CD4-positive, alpha-beta T cell treated with Interleukin-6 for 4 hours (primary cell): ENCODE measurements around the gene IYD.

Source experiments
- DNase-seq: peaks from one replicate; pipeline ENCODE4 v3.0.0-alpha.2; 2020; ENCODE audit warnings: mixed read lengths

The IYD gene, protein sequence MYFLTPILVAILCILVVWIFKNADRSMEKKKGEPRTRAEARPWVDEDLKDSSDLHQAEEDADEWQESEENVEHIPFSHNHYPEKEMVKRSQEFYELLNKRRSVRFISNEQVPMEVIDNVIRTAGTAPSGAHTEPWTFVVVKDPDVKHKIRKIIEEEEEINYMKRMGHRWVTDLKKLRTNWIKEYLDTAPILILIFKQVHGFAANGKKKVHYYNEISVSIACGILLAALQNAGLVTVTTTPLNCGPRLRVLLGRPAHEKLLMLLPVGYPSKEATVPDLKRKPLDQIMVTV

DNA sequence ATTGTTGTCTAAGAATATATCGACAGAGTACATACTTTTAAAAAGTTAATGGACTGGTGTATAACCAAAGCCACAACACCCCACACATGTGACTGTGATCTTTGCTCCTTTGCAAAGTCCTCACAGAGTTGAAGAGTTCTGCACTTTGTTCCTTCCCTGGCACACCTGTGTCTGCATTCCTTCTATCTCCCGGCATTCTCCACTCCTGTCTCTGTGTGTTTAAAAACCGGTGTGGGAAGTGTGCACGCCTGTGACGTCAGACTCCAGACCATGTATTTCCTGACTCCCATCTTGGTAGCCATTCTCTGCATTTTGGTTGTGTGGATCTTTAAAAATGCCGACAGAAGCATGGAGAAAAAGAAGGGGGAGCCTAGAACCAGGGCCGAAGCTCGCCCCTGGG lies at the start of gene IYD:
TSS of gene IYD (plus strand) at position 251 of the 400 bp plus-strand sequence. CDS start at position 271, 20 bp downstream.
- DNase-seq, result no peak

DNA sequence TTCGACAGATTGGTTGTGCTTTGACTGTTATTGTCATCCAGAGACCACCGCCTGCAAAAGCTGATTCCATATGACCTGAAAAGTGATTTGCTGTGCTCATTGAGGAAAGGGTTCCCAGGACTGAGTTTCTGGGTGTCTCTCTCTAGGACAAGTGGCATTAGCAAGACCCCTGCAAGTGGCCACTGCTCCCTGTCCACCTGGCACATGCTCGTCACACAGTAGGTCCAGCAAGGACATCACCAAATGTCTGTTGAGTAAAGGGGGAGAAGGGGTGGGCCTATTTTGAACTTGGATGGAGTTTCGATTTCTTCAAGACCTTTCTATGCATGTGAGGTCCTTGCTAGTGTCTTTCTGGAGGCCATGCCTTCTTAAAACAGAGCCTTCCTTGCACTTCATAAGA lies 48.9 kb upstream of the IYD start:
- DNase-seq, result no peak

DNA sequence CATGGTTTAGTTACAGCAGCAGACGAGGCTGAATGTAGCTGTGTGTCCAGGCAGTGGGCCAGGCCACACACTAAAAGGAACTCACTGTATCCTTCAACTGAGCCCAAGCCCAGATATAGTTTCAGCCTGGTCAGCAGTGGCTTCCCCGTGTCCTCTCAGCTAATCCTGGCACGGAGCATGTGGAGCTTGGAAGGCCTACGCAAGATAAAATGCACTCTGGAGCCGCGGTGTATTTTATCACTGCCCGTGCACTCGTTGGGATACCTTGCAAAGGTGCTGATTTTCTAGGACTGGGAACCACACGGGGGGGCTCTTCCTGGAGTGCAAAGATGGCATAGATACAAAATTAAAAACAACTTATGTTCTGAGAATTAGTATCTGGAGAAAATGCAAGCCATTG lies 48.4 kb upstream of the IYD start:
- no peak for DNase-seq

DNA sequence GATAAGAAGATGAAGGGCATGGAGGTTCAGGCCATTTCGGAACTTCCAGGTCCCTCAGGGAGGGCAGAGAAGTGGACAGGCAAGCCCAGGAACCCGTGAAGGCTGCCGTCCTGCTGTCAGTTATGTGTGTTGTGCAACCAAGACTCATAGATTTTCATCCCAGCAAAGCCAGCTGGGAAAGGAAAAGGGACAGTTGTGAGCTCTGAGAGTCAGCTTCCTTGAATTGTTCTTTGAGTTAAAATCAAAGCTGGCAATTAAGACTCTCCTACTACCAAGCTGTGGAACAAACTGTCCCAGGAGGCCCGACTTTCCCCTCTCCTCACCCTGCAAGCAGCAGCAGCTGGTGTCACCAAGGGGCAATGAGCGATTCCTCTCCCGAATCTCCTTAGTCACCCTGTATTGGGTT lies 46.3 kb upstream of the IYD start:
- no peak for DNase-seq

DNA sequence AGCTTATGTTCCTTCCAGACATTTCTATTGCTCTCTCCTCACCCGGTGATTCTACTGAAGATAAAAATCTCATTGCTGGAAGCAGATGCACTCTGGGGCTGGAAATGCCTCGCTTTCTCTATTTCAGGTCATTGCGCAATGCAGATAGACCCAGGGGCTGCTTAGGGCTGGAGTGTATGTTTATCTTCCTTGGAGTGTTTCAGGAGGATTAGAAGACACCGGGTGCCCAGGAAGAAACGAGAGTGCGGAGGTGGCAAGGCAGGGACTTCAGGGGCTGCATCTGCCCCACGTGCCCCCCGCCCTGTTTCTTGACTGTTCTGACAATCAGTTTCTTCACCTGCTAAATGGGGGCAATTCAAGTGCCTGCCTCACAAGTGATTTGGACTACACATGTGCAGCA lies 45.6 kb upstream of the IYD start:
- no peak for DNase-seq

DNA sequence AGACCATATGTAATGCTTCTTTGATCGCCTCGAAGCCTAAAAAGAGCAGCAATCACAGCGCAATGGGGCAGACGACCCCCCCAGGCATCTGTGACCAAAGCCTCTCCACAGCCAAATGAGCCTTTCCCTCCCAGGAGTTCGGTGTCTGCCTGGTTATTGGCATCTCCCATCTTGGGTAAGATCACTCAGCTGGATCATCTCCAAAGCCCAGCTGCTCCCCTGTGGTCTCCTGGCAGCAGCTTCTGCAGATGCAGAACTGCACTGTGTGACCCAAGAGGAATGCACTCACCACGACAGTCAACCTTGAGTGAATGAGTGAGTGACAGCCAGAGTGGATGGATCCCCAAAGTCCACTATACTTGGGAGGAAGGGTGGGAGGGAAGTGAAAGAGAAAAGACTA lies 44.8 kb upstream of the IYD start:
- DNase-seq, result no peak

DNA sequence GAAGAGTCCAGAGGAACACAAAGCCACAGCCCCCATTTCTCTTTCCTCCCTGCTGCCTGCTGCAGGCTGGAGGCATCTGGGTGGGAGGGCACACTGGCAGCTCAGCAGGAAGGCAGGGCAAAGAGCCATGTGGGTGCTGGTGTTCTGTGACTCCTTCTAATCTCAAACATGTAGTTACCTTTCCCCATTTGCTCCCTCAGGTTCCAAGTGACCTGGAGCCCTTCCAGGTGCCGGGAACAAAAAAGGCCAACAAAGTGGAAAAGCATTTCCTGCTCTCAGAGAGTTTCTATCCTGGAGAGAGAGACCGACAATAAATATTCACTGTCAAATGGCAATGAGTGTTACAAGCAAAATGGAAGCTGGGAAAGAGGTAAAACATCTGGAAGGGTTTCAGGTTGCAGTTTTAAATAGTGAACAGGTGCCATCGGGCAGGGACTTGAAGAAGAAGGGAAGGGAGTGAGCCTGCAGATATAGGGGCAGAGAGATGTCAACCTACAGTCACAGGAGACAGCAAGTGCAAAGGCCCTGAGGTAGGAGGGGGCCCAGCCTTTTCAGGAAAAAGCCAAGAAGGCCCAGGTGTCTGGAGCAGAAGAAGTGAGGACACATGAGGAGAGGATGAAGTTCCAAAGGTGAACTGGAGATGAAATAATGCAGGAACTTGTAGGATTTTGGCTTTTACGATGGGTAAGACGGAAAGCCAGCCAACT lies 43.6 kb upstream of the IYD start:
- DNase-seq, result no peak

DNA sequence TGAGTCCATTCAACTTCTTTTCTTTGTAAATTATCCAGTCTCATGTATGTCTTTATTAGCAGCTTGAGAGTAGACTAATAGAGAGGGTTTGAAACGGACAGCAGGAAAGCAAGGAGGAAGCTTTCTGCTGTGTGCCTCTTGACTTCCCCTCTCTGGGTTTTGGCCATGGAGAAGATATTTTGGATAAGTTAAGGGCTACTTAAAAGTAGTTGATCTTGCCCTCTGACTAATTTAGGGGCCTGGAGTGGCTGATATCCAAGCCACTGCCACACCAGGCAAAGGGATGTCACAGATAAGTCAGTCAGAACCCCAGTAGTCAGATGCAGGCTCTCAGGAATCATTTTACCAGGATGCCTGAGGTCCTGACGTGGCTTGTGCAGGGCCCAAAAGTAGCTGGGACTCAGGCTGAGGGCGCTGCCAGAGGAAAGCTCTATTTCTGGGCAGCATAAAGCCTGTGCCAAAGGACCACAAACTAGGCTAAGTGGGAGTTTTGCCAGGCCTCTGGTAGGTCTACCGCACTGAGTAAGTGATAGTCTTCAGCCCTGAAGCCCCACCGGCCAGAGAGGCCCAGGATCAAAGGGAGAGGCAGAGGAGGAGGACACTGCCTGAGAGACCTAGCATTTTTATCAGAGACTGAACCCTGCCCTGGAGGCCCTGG lies 41.6 kb upstream of the IYD start:
- no peak for DNase-seq

DNA sequence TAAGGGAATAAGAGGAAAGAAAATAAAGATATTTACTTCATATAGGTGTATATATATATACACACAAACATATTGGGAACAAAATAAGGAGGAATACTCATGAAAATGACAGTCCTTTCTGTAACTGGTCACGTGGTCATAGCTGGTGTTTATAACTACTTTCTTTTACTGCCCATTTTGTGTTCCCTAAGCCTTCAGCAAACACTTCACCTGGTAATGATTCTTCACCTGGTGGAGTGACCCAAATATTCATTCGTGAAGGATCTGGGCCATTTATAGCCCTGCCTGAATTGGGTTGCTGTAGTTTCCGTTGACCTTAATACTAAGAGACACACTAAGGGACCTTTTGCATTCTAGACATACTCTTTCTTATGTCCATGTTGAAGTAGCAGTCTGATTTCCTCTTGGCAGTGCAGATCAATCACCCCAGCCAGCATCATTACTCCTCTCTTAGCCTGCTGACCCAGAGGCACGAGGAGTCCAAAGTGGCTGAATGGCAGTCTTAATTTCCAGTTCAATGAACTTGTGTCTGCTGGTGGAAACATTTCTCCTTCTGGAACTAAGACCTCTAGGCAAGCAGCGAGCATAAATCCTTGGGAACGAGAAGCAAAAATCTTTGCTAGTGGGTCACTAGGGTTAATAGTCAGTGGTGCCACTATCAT lies 39.9 kb upstream of the IYD start:
- no peak for DNase-seq

DNA sequence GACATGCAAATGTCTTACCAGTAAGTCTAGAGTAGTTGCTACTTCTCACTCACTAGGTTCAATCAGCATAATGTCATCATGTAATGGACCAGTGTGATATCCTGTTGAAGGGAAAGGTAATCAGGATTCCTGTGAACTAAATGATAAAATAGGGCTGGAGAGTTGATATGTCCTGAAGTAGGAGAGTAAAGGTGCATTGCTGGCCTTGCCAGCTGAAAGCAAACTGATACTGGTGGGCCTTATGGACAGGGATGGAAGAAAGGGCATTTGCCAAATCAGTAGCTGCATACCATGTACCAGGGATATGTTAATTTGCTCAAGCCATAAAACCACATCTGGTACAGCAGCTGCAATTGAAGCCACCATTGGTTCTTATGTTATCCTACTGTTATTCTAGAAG lies 37.5 kb upstream of the IYD start:
- DNase-seq, result no peak

DNA sequence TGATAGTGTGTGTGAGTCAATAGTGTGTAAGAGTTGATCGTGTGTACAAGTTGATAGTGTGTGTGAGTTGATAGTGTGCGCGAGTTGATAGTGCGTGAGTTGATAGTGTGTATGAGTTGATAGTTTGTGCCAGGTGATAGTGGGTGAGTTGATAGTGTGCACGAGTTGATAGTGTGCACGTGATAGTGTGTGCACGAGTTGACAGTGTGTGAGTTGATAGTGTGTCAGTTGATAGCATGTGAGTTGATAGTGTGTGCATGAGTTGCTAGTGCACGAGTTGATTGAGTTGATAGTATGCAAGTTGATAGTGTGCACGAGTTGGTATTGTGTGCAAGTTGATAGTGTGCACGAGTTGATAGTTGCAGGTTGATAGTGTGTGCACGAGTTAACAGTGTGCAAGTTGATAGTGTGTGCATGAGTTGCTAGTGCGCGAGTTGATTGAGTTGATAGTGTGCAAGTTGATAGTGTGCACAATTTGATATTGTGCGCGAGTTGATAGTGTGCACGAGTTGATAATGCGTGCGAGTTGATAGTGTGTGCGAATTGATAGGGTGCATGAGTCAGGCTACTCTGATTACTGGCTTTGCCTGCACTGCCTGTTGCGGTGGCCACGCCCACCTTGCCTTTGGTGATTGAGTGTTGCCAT lies 35.8 kb upstream of the IYD start:
- no peak for DNase-seq

DNA sequence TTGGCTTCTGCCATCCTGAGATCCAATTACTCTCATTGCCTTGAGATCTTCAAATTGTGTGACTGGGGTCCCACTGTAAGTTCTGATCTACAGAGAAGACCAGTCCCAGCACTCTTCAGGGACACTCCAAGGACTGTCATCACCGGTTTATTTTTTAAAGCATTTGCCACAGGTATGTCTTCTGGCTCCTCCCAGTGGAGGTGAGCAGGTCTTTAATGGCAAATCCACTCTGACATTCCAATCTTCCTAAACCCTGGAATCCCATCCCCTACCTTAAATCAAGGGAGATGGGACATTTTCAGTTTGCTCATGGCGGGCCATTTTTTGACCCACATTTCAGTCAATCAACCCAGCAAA lies 35.2 kb upstream of the IYD start:
- DNase-seq, result no peak

DNA sequence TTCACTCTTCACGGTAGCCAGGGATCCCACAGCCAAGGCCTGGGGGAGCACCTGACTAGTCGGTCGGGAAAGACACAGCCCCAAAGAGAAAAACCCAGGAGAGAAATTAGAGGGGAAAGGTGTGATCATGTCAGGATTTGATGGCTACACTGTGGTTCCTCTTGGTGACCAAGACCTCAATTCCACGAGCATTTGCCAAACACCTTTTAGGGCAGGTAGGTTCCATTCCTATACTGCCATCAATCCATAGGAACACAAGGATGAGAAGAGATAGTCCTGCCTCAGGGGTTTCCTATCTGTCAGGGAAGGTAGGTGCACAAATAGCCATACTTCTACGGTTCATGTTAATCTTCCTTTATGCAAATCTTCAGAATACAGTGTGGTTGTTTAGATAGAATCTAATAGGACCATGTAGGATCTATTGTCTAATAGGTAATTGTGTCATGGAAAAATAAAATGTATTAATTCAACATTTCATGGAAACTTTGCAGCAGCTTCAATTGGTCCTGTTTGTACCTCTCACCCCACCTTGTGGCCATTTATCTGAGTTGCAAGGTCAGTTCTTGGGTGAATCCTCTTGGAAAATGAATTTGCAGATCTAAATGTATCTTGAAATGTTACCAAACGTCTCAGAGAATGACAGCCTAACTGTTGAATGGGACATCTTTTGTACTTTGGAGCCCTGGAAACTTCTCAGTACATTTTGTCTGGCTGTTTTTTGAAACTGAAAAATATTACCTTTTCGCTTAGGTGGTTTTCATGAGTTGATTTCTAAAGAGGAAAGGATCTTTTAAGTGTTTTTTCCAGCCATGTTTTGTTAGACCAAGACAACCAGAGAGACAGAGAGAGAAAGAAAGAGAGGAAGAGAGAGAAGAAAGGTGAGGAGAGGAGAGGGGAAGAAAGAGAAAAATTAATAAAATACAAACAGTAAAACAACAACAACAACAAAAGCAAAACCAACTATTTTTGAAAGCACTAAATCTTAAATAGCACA lies 33.7 kb upstream of the IYD start:
- DNase-seq, result no peak

DNA sequence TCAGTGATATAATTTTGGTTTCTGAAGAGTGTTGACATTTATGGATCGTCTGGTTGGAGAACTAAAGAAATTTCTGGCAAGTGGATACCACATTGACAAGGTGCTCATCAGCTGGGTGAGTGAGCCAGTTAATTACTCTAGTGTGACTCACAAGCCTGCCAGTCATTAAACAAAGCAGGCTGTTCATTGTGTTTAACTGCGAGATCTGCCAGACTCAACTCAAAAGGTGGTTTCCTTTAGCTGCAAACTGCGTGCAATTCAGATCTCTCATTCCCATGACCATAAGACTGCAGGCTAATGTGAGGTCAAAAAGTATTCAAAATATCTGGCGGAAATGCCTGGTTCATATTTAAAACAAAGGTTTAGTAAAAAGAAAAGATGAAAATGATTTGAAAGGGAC lies 32.5 kb upstream of the IYD start:
- DNase-seq, result no peak

DNA sequence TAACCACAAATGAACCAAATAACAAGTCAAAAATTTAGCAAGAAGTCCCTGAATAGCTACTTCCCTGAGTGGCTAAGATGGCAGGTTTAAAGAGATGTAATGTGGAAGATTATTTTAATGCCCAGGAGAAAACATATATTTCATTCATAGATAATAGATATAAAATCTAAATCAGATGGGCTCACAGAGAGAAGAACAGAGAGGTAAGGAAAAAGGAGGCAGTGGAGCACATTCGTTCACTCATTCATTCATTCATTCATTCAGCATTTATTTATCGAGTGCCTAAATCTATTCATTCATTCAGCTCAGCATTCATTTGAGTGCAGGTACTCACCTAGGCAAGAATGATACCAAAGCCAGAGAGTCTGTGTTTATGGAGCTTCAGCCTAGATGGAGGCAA lies 32.1 kb upstream of the IYD start:
- DNase-seq, result no peak

DNA sequence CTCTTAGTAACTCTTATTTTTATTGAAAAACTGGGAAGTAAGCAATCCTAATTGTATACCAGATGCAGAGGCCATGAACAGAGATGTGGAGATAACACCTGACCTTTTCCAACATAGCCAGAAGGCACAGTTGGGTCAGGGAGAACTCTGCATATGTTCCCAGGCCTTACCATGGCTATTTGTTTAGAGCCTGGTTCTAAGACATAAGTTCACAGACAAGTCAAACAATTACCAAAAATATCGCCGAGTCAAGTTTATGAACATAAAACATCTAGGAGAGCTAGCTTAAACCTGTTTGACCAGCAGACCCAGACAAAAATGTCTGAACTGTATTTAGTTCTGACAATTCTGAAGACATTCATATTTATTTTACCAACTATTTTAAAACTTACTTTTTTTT lies 26.7 kb upstream of the IYD start:
- no peak for DNase-seq

DNA sequence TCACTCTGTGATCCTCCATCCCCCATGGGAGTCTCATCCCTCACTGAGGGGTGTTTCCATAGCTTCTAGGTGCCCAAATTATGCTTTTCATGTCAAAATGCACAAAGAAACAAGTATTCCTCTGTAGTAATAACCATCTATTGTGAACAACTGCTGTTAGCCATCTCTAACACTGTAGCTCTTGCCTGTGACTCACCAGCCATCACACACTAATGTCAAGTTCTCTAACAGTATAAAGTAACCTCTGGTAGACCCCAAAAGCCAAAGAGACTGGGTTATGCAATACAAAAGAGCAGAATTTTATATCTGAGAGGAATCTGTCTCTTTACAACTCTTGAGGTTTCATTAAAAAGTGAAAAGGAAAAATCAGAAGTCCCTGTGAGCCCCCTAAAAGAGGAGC lies 25.4 kb upstream of the IYD start:
- DNase-seq, result no peak

DNA sequence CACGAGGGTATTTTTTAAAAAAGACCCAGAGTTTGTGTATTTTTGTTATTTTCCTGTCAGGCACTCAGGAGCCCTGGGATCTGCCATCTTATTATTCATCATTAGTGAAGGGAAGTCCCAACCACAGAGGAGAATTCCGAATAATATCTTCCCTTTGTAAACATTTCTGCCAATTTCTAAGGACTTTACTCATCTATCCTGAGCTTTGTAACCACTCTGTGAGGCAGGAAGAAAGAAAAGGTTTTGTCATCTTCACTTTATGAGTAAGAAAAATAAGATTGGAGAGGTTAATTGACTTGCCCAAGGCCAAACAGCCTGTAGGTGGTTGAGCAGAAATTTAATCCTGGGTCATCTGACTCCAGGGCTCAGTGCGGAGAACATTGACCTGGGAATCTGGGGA lies 23.0 kb upstream of the IYD start:
- no peak for DNase-seq

DNA sequence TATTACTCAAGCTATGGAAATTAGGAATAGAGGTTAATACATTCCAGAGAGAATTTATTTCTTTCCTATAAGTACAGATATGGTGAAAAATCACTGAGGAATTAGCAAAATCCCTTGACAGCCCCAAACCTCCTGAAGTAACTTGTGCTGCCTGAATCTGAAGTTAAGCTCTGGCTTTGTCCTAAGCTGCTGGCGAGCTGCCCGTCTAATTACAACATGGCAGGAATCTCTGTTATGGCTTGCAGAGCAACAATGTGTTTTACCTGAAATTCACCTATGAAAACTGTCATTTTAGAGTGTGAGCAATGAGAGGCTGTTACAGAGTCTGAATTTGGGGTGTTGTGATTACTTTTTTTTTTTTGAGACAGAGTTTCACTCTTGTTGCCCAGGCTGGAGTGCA lies 22.5 kb upstream of the IYD start:
- DNase-seq, result no peak

DNA sequence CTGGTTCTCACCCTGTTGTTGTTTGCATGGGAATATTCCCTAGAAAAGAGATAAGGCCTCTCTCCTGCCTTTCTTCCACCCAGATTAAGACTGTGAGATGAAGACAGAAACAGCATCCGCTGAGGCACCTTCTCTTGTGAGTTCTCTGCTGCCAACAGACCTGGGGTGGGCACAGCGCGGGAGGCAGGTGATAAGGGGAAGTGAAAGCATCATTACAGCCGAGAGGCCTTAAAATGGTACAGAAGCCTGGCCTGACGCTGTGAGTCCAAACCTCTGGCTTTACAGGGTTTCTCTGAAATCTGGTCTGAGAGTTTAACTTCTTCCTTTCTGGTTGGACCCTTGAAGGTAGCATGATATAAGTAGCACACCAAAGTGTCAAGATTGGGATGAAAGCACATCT lies 21.0 kb upstream of the IYD start:
- DNase-seq, result no peak

DNA sequence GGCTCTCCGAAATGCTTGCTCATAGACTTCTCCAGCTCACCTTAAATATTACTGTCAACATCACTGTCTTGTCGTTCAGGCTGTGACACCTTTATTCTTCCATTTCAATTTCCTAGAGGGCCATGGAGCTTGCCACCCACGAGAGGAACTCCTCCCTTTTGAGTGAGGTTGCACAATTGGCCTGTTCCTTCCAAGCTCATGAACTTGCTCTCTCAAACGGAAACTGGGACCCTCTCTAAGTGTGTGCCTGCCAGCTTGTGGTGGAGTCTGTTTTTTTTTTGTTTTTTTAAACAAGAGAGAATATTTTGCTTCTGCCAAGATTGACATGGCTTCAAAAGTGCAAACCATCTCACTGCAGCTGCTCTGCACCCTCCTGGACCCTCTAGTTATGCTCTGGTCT lies 19.3 kb upstream of the IYD start:
- no peak for DNase-seq
